IMR-90 (cell line): ENCODE results near the gene NEUROG3. TPM values are rescaled to one million over a fixed set of nuclear protein-coding genes. Genes with fewer than 3 reads are reported as not detected.

ENCODE experiments used
- ATAC-seq: fragments of 200-7000 bp; cut with Tn5 transposase; 2 replicates; pipeline ENCODE4 v1.9.1; 2020; ENCODE audit warnings: low read depth, mild to moderate bottlenecking, moderate library complexity
- BruUV-seq: library from RNA; stranded (reverse); fragments of 400-500 nt; replicated peaks from 2 replicates; lab custom pipeline; 2021; lab: Mats Ljungman, UMichigan
- CTCF ChIA-PET: fragments of 300-600 bp; formaldehyde crosslinking; extraction: SDS; loops from one replicate; lab custom pipeline; 2021; ENCODE audit warnings: antibody characterized with exemption; lab: Yijun Ruan, JAX
- POLR2A ChIA-PET: fragments of 300-600 bp; sonication (Branson Sonifier 250); formaldehyde crosslinking; loops from one replicate; lab custom pipeline; 2022; ENCODE audit warnings: antibody characterized with exemption; ENCODE audit not compliant: unreplicated experiment; lab: Charles Lee
- DNase-seq: peaks from one replicate; pipeline ENCODE4 v3.0.0; 2013
- H2AFZ ChIP-seq: replicated peaks from 2 replicates; pipeline ENCODE3; 2013; ENCODE audit warnings: low read length, mild to moderate bottlenecking; ENCODE audit not compliant: poor library complexity
- H2AK5ac ChIP-seq: 2 replicates; pipeline ENCODE4 v1.6.1; 2013; ENCODE audit warnings: low read depth, low read length, inconsistent platforms
- H2AK9ac ChIP-seq: replicated peaks from 2 replicates; pipeline ENCODE3; 2013; ENCODE audit warnings: mild to moderate bottlenecking, low read depth, low read length, moderate library complexity; ENCODE audit not compliant: poor library complexity
- H2BK120ac ChIP-seq: 2 replicates; pipeline ENCODE4 v1.6.1; 2013; ENCODE audit warnings: low read depth, low read length, inconsistent platforms
- H2BK15ac ChIP-seq: 3 replicates; pipeline ENCODE4 v1.6.1; 2013; ENCODE audit warnings: low read depth, low read length, inconsistent platforms
- H2BK20ac ChIP-seq: 2 replicates; pipeline ENCODE4 v1.6.1; 2013; ENCODE audit warnings: low read depth, mild to moderate bottlenecking, inconsistent platforms, low read length, moderate library complexity
- H2BK5ac ChIP-seq: 2 replicates; pipeline ENCODE4 v1.6.1; 2013; ENCODE audit warnings: mild to moderate bottlenecking, low read depth, low read length, inconsistent platforms; ENCODE audit not compliant: poor library complexity, severe bottlenecking
- H3K14ac ChIP-seq: replicated peaks from 2 replicates; pipeline ENCODE4 v1.6.1; 2013; ENCODE audit warnings: low read depth, low read length, inconsistent platforms
- H3K18ac ChIP-seq: 2 replicates; pipeline ENCODE4 v1.6.1; 2013; ENCODE audit warnings: low read depth, low read length, control low read depth
- H3K23ac ChIP-seq: 2 replicates; pipeline ENCODE4 v1.6.1; 2013; ENCODE audit warnings: low read depth, low read length, inconsistent platforms
- H3K27ac ChIP-seq: 2 replicates; pipeline ENCODE4 v1.5.1; 2013; ENCODE audit warnings: mild to moderate bottlenecking, control low read depth, low read length; ENCODE audit not compliant: insufficient read depth
- H3K27me3 ChIP-seq: 2 replicates; pipeline ENCODE4 v1.6.1; 2013; ENCODE audit warnings: low read length; ENCODE audit not compliant: control insufficient read depth, insufficient read depth
- H3K36me3 ChIP-seq: 2 replicates; pipeline ENCODE4 v1.6.1; 2013; ENCODE audit warnings: low read length, mixed read lengths; ENCODE audit not compliant: control insufficient read depth, insufficient read depth
- H3K4ac ChIP-seq: 2 replicates; pipeline ENCODE4 v1.6.1; 2013; ENCODE audit warnings: low read depth, low read length, inconsistent platforms
- H3K4me1 ChIP-seq: 2 replicates; pipeline ENCODE4 v1.6.1; 2013; ENCODE audit warnings: low read length, mixed read lengths; ENCODE audit not compliant: control insufficient read depth, insufficient read depth
- H3K4me2 ChIP-seq: 2 replicates; pipeline ENCODE4 v1.6.1; 2013; ENCODE audit warnings: low read depth, mild to moderate bottlenecking, control low read depth, low read length, moderate library complexity
- H3K4me3 ChIP-seq: 2 replicates; pipeline ENCODE4 v1.5.1; 2013; ENCODE audit warnings: low read depth, mild to moderate bottlenecking, control low read depth, low read length, moderate library complexity; ENCODE audit not compliant: insufficient read depth
- H3K56ac ChIP-seq: 2 replicates; pipeline ENCODE4 v1.6.1; 2013; ENCODE audit warnings: low read length, inconsistent platforms; ENCODE audit not compliant: insufficient read depth; ENCODE audit errors: extremely low read depth
- H3K79me1 ChIP-seq, 2 experiments: 2 replicates each; pipeline ENCODE4 v1.6.1; 2013; ENCODE audit warnings: low read length in 2 of 2, inconsistent platforms in 1 of 2, low read depth in 1 of 2
- H3K9ac ChIP-seq: 2 replicates; pipeline ENCODE4 v1.6.1; 2013; ENCODE audit warnings: low read depth, low read length, control low read depth
- H3K9me1 ChIP-seq: 2 replicates; pipeline ENCODE4 v1.6.1; 2013; ENCODE audit warnings: low read length, inconsistent platforms; ENCODE audit not compliant: insufficient read depth
- H3K9me3 ChIP-seq: 2 replicates; pipeline ENCODE4 v1.6.1; 2013; ENCODE audit warnings: low read length; ENCODE audit not compliant: control insufficient read depth, insufficient read depth
- H4K20me1 ChIP-seq: 2 replicates; pipeline ENCODE4 v1.6.1; 2013; ENCODE audit warnings: low read length, inconsistent platforms; ENCODE audit not compliant: insufficient read depth
- H4K5ac ChIP-seq: 2 replicates; pipeline ENCODE4 v1.6.1; 2013; ENCODE audit warnings: mild to moderate bottlenecking, low read depth, low read length, control low read depth
- H4K8ac ChIP-seq, 2 experiments: 2 replicates each; pipeline ENCODE4 v1.6.1; 2013; ENCODE audit warnings: low read depth in 2 of 2, low read length in 2 of 2, control low read depth in 1 of 2, inconsistent platforms in 1 of 2
- H4K91ac ChIP-seq: 2 replicates; pipeline ENCODE4 v1.6.1; 2013; ENCODE audit warnings: low read depth, low read length, inconsistent platforms; ENCODE audit not compliant: insufficient read depth
- BHLHE40 ChIP-seq: fragments of 150-350 bp; IDR thresholded peaks from 2 replicates; pipeline ENCODE4 v1.6.1; 2016; ENCODE audit warnings: mild to moderate bottlenecking, low read depth, low read length
- CEBPB ChIP-seq: IDR thresholded peaks from 2 replicates; pipeline ENCODE4 v1.6.1; 2012; ENCODE audit warnings: low read depth, low read length, improper control_type of control experiment
- CHD1 ChIP-seq: IDR thresholded peaks from 2 replicates; pipeline ENCODE4 v1.6.1; 2012; ENCODE audit warnings: low read depth, low read length, improper control_type of control experiment
- FOS ChIP-seq: fragments of 150-350 bp; IDR thresholded peaks from 2 replicates; pipeline ENCODE4 v1.6.1; 2016; ENCODE audit warnings: low read depth, low read length
- MAZ ChIP-seq: IDR thresholded peaks from 2 replicates; pipeline ENCODE4 v1.6.1; 2012; ENCODE audit warnings: low read depth, mild to moderate bottlenecking, low read length, improper control_type of control experiment, moderate library complexity, borderline replicate concordance
- MXI1 ChIP-seq: IDR thresholded peaks from 2 replicates; pipeline ENCODE4 v1.6.1; 2012; ENCODE audit warnings: low read depth, mild to moderate bottlenecking, low read length, moderate library complexity, borderline replicate concordance
- RAD21 ChIP-seq: IDR thresholded peaks from 2 replicates; pipeline ENCODE4 v1.6.1; 2012; ENCODE audit warnings: low read length, improper control_type of control experiment
- RFX5 ChIP-seq: IDR thresholded peaks from 2 replicates; pipeline ENCODE4 v1.8.0; 2012; ENCODE audit warnings: low read depth, mild to moderate bottlenecking, low read length, moderate library complexity
- WGBS, 2 experiments: methylation state at CpG; one replicate each; pipeline versions ENCODE4 v1.1.5 to v1.1.7; 2013; ENCODE audit warnings: missing lambda C conversion rate in 2 of 2; ENCODE audit not compliant: insufficient read length in 1 of 2; ENCODE audit errors: extremely low coverage in 2 of 2; 5-methylcytosine and 5-hydroxymethylcytosine counted together
- dilution Hi-C: fragments of 300-500 bp; cut with HindIII; formaldehyde crosslinking; loops from one replicate; pipeline ENCODE4 v1.14.3; 2018; ENCODE audit warnings: low sequenced_read_pairs; ENCODE audit not compliant: unreplicated experiment
- in situ Hi-C: fragments of 300-500 bp; cut with MboI; formaldehyde crosslinking; loops from 3 replicates; pipeline ENCODE4 v1.14.3; 2019; ENCODE audit warnings: low sequenced_read_pairs, inconsistent platforms, mixed read lengths
- intact Hi-C: fragments of 100-400 bp; cut with micrococcal nuclease; formaldehyde crosslinking; loops from 2 replicates; pipeline ENCODE4 v1.10.0; 2022
- polyA plus RNA-seq, 3 experiments: library from polyadenylated mRNA; depleted of rRNA; stranded (reverse); fragments of >200 nt; gene quantifications; 2 replicates each; pipeline ENCODE4 v1.2.3, GENCODE V29; 2012; ENCODE audit warnings: low replicate concordance in 1 of 3
- total RNA-seq: library from RNA; depleted of rRNA; stranded (reverse); fragments of >200 nt; gene quantifications from 2 replicates; pipeline ENCODE4 v1.2.3, GENCODE V29; 2012
- TF ChIP-seq, protein P1 (sequence below): fragments of 150-350 bp; IDR thresholded peaks from 2 replicates; pipeline ENCODE4 v1.6.1; 2017; ENCODE audit warnings: mild to moderate bottlenecking, antibody characterized with exemption, low read length, low read depth
- TF ChIP-seq, protein P2 (sequence below): fragments of 150-350 bp; IDR thresholded peaks from 2 replicates; pipeline ENCODE4 v1.6.1; 2016; ENCODE audit warnings: low read depth, mild to moderate bottlenecking, low read length, moderate library complexity, borderline replicate concordance
- TF ChIP-seq, protein P3 (sequence below): conservative IDR thresholded peaks from 2 replicates; pipeline ENCODE4 v1.5.1; 2012; ENCODE audit warnings: mild to moderate bottlenecking, low read depth, low read length, improper control_type of control experiment

NEUROG3 gene
- total and polyA plus RNA-seq, 2 of the 4 experiments (the other 2 are of a cell fraction), result not detected

DNA sequence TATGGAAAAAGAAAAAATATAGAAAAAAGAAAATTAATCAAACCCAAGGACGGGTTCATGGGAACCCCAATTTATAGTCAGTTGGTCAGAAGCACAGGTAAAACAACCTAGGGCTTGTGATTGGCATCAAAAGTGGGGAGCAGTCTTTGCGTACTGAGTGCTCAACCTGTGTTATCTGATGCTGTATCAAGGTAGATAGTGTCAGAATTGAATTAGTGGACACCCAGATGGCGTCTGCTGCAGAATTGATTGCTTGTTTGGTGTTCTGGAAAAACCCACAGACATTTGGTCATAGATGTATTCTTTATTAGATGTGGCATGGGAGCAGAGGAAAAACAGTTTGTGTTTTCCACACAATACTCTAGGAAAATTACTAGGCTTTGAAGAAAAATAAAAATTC, 39.6 kb downstream of the NEUROG3 start:
- Histone ChIP-seq H2BK20ac (no peak overlapping the region), H4K8ac (no peak overlapping the region), H3K18ac (no peak overlapping the region), H4K20me1 (no peaks in the 10 kb centered on the region), H3K27me3 (peaks cover 14% of the 10 kb centered on the region), H3K9ac (no peak overlapping the region), H2BK5ac (no peak overlapping the region), H3K36me3 (no peaks in the 10 kb centered on the region), H3K4ac (no peak overlapping the region), H2BK15ac (no peak overlapping the region), H3K14ac (no peak overlapping the region), H2AFZ (no peak overlapping the region), H2AK5ac (no peak overlapping the region), H3K9me1 (no peaks in the 10 kb centered on the region), H3K4me1 (no peaks in the 10 kb centered on the region), H3K4me2 (no peak overlapping the region), H3K23ac (no peak overlapping the region), H2AK9ac (no peak overlapping the region), H3K9me3 (no peaks in the 10 kb centered on the region), H3K27ac (no peak overlapping the region), H3K4me3 (no peak overlapping the region), H2BK120ac (no peak overlapping the region), H4K91ac (no peak overlapping the region), H3K56ac (no peak overlapping the region), H4K5ac (no peak overlapping the region), H3K79me1 (no peaks in the 10 kb centered on the region)
- ChIA-PET POLR2A (no interaction called here), CTCF (no interaction called here)
- in situ Hi-C loops (no loop called here), intact Hi-C loops (no loop called here), dilution Hi-C loops (no loop called here)
- BruUV-seq, result no TSS peak
- DNase-seq (no peak), ATAC-seq (no peak)
- TF ChIP-seq, protein P1, sequence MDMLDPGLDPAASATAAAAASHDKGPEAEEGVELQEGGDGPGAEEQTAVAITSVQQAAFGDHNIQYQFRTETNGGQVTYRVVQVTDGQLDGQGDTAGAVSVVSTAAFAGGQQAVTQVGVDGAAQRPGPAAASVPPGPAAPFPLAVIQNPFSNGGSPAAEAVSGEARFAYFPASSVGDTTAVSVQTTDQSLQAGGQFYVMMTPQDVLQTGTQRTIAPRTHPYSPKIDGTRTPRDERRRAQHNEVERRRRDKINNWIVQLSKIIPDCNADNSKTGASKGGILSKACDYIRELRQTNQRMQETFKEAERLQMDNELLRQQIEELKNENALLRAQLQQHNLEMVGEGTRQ, result no peak
- TF ChIP-seq RFX5, result no peak
- no peak for TF ChIP-seq RAD21
- no peak for TF ChIP-seq MXI1
- TF ChIP-seq MAZ, result no peak
- no peak for TF ChIP-seq FOS
- TF ChIP-seq, protein P2, sequence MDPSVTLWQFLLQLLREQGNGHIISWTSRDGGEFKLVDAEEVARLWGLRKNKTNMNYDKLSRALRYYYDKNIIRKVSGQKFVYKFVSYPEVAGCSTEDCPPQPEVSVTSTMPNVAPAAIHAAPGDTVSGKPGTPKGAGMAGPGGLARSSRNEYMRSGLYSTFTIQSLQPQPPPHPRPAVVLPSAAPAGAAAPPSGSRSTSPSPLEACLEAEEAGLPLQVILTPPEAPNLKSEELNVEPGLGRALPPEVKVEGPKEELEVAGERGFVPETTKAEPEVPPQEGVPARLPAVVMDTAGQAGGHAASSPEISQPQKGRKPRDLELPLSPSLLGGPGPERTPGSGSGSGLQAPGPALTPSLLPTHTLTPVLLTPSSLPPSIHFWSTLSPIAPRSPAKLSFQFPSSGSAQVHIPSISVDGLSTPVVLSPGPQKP, result no peak
- TF ChIP-seq CEBPB, result no peak
- no peak for TF ChIP-seq CHD1
- TF ChIP-seq, protein P3, sequence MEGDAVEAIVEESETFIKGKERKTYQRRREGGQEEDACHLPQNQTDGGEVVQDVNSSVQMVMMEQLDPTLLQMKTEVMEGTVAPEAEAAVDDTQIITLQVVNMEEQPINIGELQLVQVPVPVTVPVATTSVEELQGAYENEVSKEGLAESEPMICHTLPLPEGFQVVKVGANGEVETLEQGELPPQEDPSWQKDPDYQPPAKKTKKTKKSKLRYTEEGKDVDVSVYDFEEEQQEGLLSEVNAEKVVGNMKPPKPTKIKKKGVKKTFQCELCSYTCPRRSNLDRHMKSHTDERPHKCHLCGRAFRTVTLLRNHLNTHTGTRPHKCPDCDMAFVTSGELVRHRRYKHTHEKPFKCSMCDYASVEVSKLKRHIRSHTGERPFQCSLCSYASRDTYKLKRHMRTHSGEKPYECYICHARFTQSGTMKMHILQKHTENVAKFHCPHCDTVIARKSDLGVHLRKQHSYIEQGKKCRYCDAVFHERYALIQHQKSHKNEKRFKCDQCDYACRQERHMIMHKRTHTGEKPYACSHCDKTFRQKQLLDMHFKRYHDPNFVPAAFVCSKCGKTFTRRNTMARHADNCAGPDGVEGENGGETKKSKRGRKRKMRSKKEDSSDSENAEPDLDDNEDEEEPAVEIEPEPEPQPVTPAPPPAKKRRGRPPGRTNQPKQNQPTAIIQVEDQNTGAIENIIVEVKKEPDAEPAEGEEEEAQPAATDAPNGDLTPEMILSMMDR, result no peak
- TF ChIP-seq BHLHE40, result no peak
- WGBS, 2 experiments, result 100% methylated on average over 1 of the region's 3 CpGs; no CpG with 5 or more reads in 1 of the 2 experiments
